ENCODE data around the gene HS1BP3.

The HS1BP3 gene

GRCh38 chr2:20671736-20672080 is 20.8 kb upstream of the HS1BP3 start:
- Histone ChIP-seq H3K79me2 (ENCODE audit: control insufficient read depth, low read length) (no peaks in the 10 kb centered on the region), H3K4me2 (ENCODE audit: low read length) (peak overlapping the region; percentile 61; the same call in 1 of the 2 replicates), H3K4me1 (ENCODE audit: control insufficient read depth, low read length) (peaks cover 49% of the 10 kb centered on the region), H4K20me1 (ENCODE audit: control insufficient read depth, insufficient read depth, low read depth, low read length) (no peaks in the 10 kb centered on the region), H3K9me3 (ENCODE audit: control insufficient read depth, insufficient read depth, low read length) (no peaks in the 10 kb centered on the region), H3K9me2 (replicated peaks; ENCODE audit: control insufficient read depth, low read length) (no peaks in the 10 kb centered on the region), H3K4me3 (ENCODE audit: low read length) (no peak overlapping the region), H3K27me3 (ENCODE audit: control insufficient read depth, low read length) (peaks cover 32% of the 10 kb centered on the region), H3K36me3 (ENCODE audit: control insufficient read depth, low read length) (no peaks in the 10 kb centered on the region), H3K27ac (ENCODE audit: low read depth, low read length) (no peak overlapping the region), H3F3A (ENCODE audit: control insufficient read depth, insufficient read depth) (peaks cover 7% of the 10 kb centered on the region)
- no peak for TF ChIP-seq EZH2phosphoT487 (IDR thresholded peaks at IDR 0.05; ENCODE audit: borderline replicate concordance, low read length)
- TF ChIP-seq CTCF (IDR thresholded peaks at IDR 0.05; ENCODE audit: low read depth, low read length, poor library complexity, severe bottlenecking), result no peak

- no peaks in the 10 kb centered on the region for H3K36me3 ChIP-seq (ENCODE audit: control insufficient read depth, low read length)
- H3K27ac ChIP-seq (ENCODE audit: low read depth, low read length), result no peak overlapping the region
- no peaks in the 10 kb centered on the region for H3K9me2 ChIP-seq (replicated peaks; ENCODE audit: control insufficient read depth, low read length)
- H4K20me1 ChIP-seq (ENCODE audit: control insufficient read depth, insufficient read depth, low read depth, low read length), result no peaks in the 10 kb centered on the region
- no peak overlapping the region for H3K4me3 ChIP-seq (ENCODE audit: low read length)
- H3K4me2 ChIP-seq (ENCODE audit: low read length), result no peak overlapping the region
- TF ChIP-seq CTCF (IDR thresholded peaks at IDR 0.05; ENCODE audit: low read depth, low read length, poor library complexity, severe bottlenecking) (no peak), EZH2phosphoT487 (IDR thresholded peaks at IDR 0.05; ENCODE audit: borderline replicate concordance, low read length) (no peak)
- no peaks in the 10 kb centered on the region for H3K79me2 ChIP-seq (ENCODE audit: control insufficient read depth, low read length)
- H3K4me1 ChIP-seq (ENCODE audit: control insufficient read depth, low read length), result peaks cover 49% of the 10 kb centered on the region
- H3K9me3 ChIP-seq (ENCODE audit: control insufficient read depth, insufficient read depth, low read length), result no peaks in the 10 kb centered on the region
- H3F3A ChIP-seq (ENCODE audit: control insufficient read depth, insufficient read depth), result peaks cover 2% of the 10 kb centered on the region
- H3K27me3 ChIP-seq (ENCODE audit: control insufficient read depth, low read length), result peaks cover 38% of the 10 kb centered on the region
Measured at GRCh38 chr2:20671036-20671735, 20.3 kb upstream of the HS1BP3 start.

- Histone ChIP-seq H4K20me1 (ENCODE audit: control insufficient read depth, insufficient read depth, low read depth, low read length) (no peaks in the 10 kb centered on the region), H3K79me2 (ENCODE audit: control insufficient read depth, low read length) (no peaks in the 10 kb centered on the region)
- TF ChIP-seq EZH2phosphoT487 (IDR thresholded peaks at IDR 0.05; ENCODE audit: borderline replicate concordance, low read length) (no peak), CTCF (IDR thresholded peaks at IDR 0.05; ENCODE audit: low read depth, low read length, poor library complexity, severe bottlenecking) (no peak)
Measured at GRCh38 chr2:20670315-20671035, 19.6 kb upstream of the HS1BP3 start.

More at GRCh38 chr2:20670315-20671035, 19.6 kb upstream of the HS1BP3 start:
- H3K9me2 ChIP-seq (replicated peaks; ENCODE audit: control insufficient read depth, low read length), result no peaks in the 10 kb centered on the region
- peaks cover 49% of the 10 kb centered on the region for H3K4me1 ChIP-seq (ENCODE audit: control insufficient read depth, low read length)
- no peaks in the 10 kb centered on the region for H3K36me3 ChIP-seq (ENCODE audit: control insufficient read depth, low read length)
- H3F3A ChIP-seq (ENCODE audit: control insufficient read depth, insufficient read depth), result no peaks in the 10 kb centered on the region
- no peak overlapping the region for H3K4me3 ChIP-seq (ENCODE audit: low read length)
- H3K27ac ChIP-seq (ENCODE audit: low read depth, low read length), result no peak overlapping the region
- H3K9me3 ChIP-seq (ENCODE audit: control insufficient read depth, insufficient read depth, low read length), result no peaks in the 10 kb centered on the region
- H3K4me2 ChIP-seq (ENCODE audit: low read length), result no peak overlapping the region
- H3K27me3 ChIP-seq (ENCODE audit: control insufficient read depth, low read length), result peaks cover 45% of the 10 kb centered on the region

Measured in DOHH2 (cell line).